ENCODE results near the gene HASPIN. TPM values are rescaled to one million over a fixed set of nuclear protein-coding genes. Genes with fewer than 3 reads are reported as not detected.

Gene HASPIN
- total RNA-seq, 1 donor from 2014 or later, result 0.33 TPM

GRCh38 chr17:3692346-3692745, 31.4 kb upstream of the HASPIN start:
- DNase-seq, result no peak
- Histone ChIP-seq H3K27ac (replicated peaks) (no peak overlapping the region), H3K36me3 (no peaks in the 10 kb centered on the region), H3K27me3 (ENCODE audit: low read depth) (peaks cover 82% of the 10 kb centered on the region), H3K4me1 (peaks cover 31% of the 10 kb centered on the region), H3K4me3 (no peak overlapping the region), H3K9me3 (replicated peaks) (no peaks in the 10 kb centered on the region)
- TF ChIP-seq CTCF (IDR thresholded peaks at IDR 0.05; ENCODE audit: borderline replicate concordance), result peak; percentile 11
- intact Hi-C loops (cut with micrococcal nuclease), result no loop called here

GRCh38 chr17:3693141-3693540, 30.6 kb upstream of the HASPIN start:
- no peak overlapping the region for H3K4me3 ChIP-seq
- peaks cover 4% of the 10 kb centered on the region for H3K9me3 ChIP-seq (replicated peaks)
- peaks cover 88% of the 10 kb centered on the region for H3K27me3 ChIP-seq (ENCODE audit: low read depth)
- intact Hi-C loops (cut with micrococcal nuclease), result no loop called here
- H3K36me3 ChIP-seq, result no peaks in the 10 kb centered on the region
- TF ChIP-seq CTCF (IDR thresholded peaks at IDR 0.05; ENCODE audit: borderline replicate concordance), result no peak
- H3K4me1 ChIP-seq, result peaks cover 31% of the 10 kb centered on the region
- no peak for DNase-seq
- no peak overlapping the region for H3K27ac ChIP-seq (replicated peaks)

GRCh38 chr17:3693829-3694231, 29.9 kb upstream of the HASPIN start:
- DNase-seq, result no peak
- Histone ChIP-seq H3K4me1 (peaks cover 31% of the 10 kb centered on the region), H3K27me3 (ENCODE audit: low read depth) (peaks cover 86% of the 10 kb centered on the region), H3K9me3 (replicated peaks) (peaks cover 7% of the 10 kb centered on the region), H3K27ac (replicated peaks) (no peak overlapping the region), H3K4me3 (no peak overlapping the region), H3K36me3 (no peaks in the 10 kb centered on the region)
- intact Hi-C loops (cut with micrococcal nuclease), result no loop called here
- no peak for TF ChIP-seq CTCF (IDR thresholded peaks at IDR 0.05; ENCODE audit: borderline replicate concordance)

- DNase-seq, result peak; percentile 58
- H3K4me1 ChIP-seq, result peaks cover 31% of the 10 kb centered on the region
- peaks cover 81% of the 10 kb centered on the region for H3K27me3 ChIP-seq (ENCODE audit: low read depth)
- H3K9me3 ChIP-seq (replicated peaks), result peaks cover 7% of the 10 kb centered on the region
- H3K27ac ChIP-seq (replicated peaks), result peak overlapping the region; percentile 81
- H3K4me3 ChIP-seq, result peak overlapping the region; percentile 73
- intact Hi-C loops (cut with micrococcal nuclease), result no loop called here
- H3K36me3 ChIP-seq, result no peaks in the 10 kb centered on the region
- no peak for TF ChIP-seq CTCF (IDR thresholded peaks at IDR 0.05; ENCODE audit: borderline replicate concordance)
These were observed 28.5 kb upstream of the HASPIN start for GRCh38 chr17:3695129-3695722.

- H3K4me1 ChIP-seq, result peaks cover 31% of the 10 kb centered on the region
- H3K9me3 ChIP-seq (replicated peaks), result peaks cover 7% of the 10 kb centered on the region
- H3K36me3 ChIP-seq, result no peaks in the 10 kb centered on the region
- peaks cover 74% of the 10 kb centered on the region for H3K27me3 ChIP-seq (ENCODE audit: low read depth)
- intact Hi-C loops (cut with micrococcal nuclease), result no loop called here
- H3K27ac ChIP-seq (replicated peaks), result peak within 1 kb of the TSS; percentile 81
- no peak for TF ChIP-seq CTCF (IDR thresholded peaks at IDR 0.05; ENCODE audit: borderline replicate concordance)
- DNase-seq, result no peak
- H3K4me3 ChIP-seq, result peak within 1 kb of the TSS; percentile 73
These were observed 27.8 kb upstream of the HASPIN start, which contains the start of gene P2RX5 for GRCh38 chr17:3695723-3696411. TSS of gene P2RX5 (minus strand) at chr17:3696155. CDS start at chr17:3696005, 150 bp downstream.
